ENCODE measurements around the gene LRP6.

DNA sequence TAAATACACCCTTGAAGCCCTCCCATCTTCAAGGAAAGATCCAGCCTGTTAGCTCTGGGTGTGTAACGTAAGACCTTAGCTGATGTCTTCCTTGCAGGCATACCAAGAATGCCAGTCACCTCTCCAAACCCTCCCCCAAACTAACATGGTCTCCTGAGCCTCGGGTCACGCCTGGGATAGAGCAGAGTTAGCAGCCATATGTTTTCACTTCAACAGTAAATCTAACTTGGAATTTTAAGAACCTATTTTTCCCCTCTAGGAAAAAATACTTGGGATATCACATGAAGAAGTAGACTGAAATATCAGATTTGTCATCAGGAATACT, 168.2 kb downstream of the LRP6 start:
- no peak for TF ChIP-seq CTCF (IDR thresholded peaks at IDR 0.05; ENCODE audit: poor library complexity)
- no peak for TF ChIP-seq EZH2 (IDR thresholded peaks at IDR 0.05; ENCODE audit: borderline replicate concordance)
- TF ChIP-seq EZH2phosphoT487 (IDR thresholded peaks at IDR 0.05; ENCODE audit: low read depth, severe bottlenecking, unreplicated experiment): no peak

Measured in hepatocyte (in vitro differentiated cells).